Activated CD8-positive, alpha-beta T cell treated with anti-CD3 and anti-CD28 coated beads for 36 hours (primary cell): ENCODE data around the gene BRSK2. TPM values are rescaled to one million over a fixed set of nuclear protein-coding genes. Genes with fewer than 3 reads are reported as not detected.

Source experiments
- ATAC-seq: fragments of 200-7000 bp; cut with Tn5 transposase; one replicate; pipeline ENCODE4 v1.10.0; 2021; ENCODE audit warnings: mild to moderate bottlenecking, moderate library complexity
- CTCF ChIA-PET: fragments of 350-600 bp; sonication (Branson Sonifier 250); formaldehyde crosslinking; loops from one replicate; lab custom pipeline; 2021; ENCODE audit warnings: antibody characterized with exemption; lab: Charles Lee
- POLR2A ChIA-PET: fragments of 350-600 bp; sonication (Branson Sonifier 250); formaldehyde crosslinking; loops from one replicate; lab custom pipeline; 2021; ENCODE audit warnings: antibody characterized with exemption; lab: Charles Lee
- DNase-seq: peaks from one replicate; pipeline ENCODE4 v3.0.0-alpha.2; 2020
- H3K27ac Mint-ChIP-seq: one replicate; pipeline ENCODE4 v1.8.0; 2021; ENCODE audit warnings: mild to moderate bottlenecking, mixed read lengths
- H3K27me3 Mint-ChIP-seq: one replicate; pipeline ENCODE4 v1.8.0; 2021; ENCODE audit warnings: mixed read lengths
- H3K36me3 Mint-ChIP-seq: one replicate; pipeline ENCODE4 v1.8.0; 2021; ENCODE audit warnings: low read depth, mixed read lengths
- H3K4me1 Mint-ChIP-seq: one replicate; pipeline ENCODE4 v1.8.0; 2021; ENCODE audit warnings: low read depth, mixed read lengths
- H3K4me3 Mint-ChIP-seq: one replicate; pipeline ENCODE4 v1.8.0; 2021; ENCODE audit warnings: mild to moderate bottlenecking, moderate library complexity, mixed read lengths
- H3K9me3 Mint-ChIP-seq: one replicate; pipeline ENCODE4 v1.8.0; 2021; ENCODE audit warnings: mixed read lengths
- intact Hi-C: fragments of 100-400 bp; cut with micrococcal nuclease; formaldehyde crosslinking; loops from one replicate; pipeline ENCODE4 v1.10.0; 2022
- total RNA-seq, 2 experiments: library from RNA; stranded (reverse); gene quantifications; one replicate each; pipeline ENCODE4 v1.2.3, GENCODE V29; 2021
- TF ChIP-seq, protein P1 (sequence below): fragments of 200-600 bp; IDR thresholded peaks from one replicate; pipeline ENCODE4 v1.8.0; 2022; ENCODE audit warnings: antibody characterized with exemption, mild to moderate bottlenecking

BRSK2 gene
- total RNA-seq, 2 experiments from 2014 or later: 1.1 to 2.0 TPM

DNA sequence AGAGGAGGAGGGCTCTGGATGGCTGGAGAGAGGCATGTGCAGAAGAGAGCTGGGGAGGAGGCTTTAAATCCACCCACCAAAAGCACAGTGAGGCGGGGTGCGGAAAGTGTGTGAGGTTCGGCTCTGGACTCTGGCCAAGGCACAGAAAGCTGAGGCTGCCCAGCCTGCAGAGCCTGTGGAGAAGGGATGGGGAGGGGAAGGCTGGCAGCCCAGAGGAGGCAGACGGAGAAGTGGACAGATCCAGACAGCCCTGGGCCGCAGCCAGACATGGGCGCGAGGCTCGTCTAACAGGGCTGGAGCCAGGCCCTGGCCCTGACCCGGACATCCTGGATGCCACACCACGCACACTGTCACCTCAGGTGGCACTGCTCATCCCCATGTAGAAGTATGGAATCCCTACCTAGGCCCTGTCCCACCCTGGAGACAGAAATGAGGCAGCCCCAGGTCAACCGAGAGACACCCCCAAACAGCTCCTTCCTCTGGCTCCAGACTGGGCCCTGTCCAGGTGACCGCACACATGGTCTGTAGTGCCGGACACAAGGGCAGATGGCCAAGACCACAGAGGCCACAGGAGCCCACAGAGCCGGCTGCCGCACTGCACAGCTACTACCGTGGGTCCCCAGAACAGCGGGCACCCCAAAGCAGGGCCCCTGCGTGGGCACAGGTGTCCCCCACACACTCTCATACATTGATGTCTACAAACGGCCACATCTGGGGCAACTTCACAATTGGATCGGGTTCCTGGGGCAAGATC lies 113.4 kb downstream of the BRSK2 start:
- H3K27me3 Mint-ChIP-seq: no peaks in the 10 kb centered on the region
- ChIA-PET POLR2A (no interaction called here), CTCF (no interaction called here)
- ATAC-seq (no peak), DNase-seq (no peak)
- H3K4me1 Mint-ChIP-seq: peaks cover 23% of the 10 kb centered on the region
- intact Hi-C loops: no loop called here
- no peaks in the 10 kb centered on the region for H3K9me3 Mint-ChIP-seq
- no peak overlapping the region for H3K4me3 Mint-ChIP-seq
- H3K36me3 Mint-ChIP-seq: peaks cover 16% of the 10 kb centered on the region
- TF ChIP-seq, protein P1, sequence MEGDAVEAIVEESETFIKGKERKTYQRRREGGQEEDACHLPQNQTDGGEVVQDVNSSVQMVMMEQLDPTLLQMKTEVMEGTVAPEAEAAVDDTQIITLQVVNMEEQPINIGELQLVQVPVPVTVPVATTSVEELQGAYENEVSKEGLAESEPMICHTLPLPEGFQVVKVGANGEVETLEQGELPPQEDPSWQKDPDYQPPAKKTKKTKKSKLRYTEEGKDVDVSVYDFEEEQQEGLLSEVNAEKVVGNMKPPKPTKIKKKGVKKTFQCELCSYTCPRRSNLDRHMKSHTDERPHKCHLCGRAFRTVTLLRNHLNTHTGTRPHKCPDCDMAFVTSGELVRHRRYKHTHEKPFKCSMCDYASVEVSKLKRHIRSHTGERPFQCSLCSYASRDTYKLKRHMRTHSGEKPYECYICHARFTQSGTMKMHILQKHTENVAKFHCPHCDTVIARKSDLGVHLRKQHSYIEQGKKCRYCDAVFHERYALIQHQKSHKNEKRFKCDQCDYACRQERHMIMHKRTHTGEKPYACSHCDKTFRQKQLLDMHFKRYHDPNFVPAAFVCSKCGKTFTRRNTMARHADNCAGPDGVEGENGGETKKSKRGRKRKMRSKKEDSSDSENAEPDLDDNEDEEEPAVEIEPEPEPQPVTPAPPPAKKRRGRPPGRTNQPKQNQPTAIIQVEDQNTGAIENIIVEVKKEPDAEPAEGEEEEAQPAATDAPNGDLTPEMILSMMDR: no peak
- no peak overlapping the region for H3K27ac Mint-ChIP-seq

DNA sequence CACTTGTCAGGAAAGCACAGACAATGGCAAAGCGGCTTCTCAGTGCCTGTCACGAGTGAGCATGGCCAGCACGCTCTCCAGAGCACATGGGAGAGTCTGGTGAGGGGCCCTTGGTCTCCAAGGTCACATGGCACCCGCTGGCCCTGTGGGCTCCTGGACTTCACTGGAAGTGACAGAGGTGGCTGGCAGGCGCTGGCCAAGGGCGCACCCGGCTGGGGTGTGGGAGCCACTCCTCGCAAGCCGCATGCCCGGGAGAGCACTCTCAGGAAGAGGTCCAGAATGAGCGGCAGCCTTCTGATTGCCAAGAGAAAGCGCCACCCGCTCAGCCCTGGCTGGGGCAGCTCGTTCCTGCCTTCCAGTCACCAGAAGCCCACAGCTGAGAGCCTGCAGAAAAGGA lies 114.0 kb downstream of the BRSK2 start:
- CTCF ChIA-PET: no interaction called here
- intact Hi-C loops: no loop called here
- POLR2A ChIA-PET: interaction anchor here (1.0 kb wide), 1 partner anchor 241 kb away, joined by 4 read pairs; no protein-coding TSS in a partner anchor
- Mint-ChIP-seq H3K27ac (no peak overlapping the region), H3K36me3 (peaks cover 12% of the 10 kb centered on the region), H3K27me3 (no peaks in the 10 kb centered on the region), H3K4me3 (no peak overlapping the region), H3K9me3 (no peaks in the 10 kb centered on the region), H3K4me1 (peaks cover 18% of the 10 kb centered on the region)
- ATAC-seq: no peak
- TF ChIP-seq, protein P1: no peak
- no peak for DNase-seq

DNA sequence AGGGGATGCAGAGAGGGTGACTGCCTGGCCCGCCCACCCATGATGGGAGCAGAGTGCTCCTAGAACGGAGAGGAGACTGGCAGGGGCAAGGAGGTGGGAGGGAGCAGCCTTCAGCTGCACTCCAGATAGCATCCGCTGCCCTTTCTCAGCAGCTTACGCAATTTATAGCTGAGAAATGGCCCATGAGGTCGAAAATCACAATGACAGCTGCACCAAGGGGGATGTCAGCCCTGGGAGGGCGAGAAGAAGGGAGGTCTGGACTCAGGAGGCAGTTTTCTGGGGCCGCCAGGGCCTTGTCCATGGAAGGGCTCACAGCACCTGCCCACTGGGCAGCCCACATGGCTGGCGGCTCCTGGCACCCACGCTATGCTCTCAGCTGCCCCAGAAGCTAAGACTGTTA lies 114.4 kb downstream of the BRSK2 start:
- H3K4me3 Mint-ChIP-seq: no peak overlapping the region
- H3K9me3 Mint-ChIP-seq: no peaks in the 10 kb centered on the region
- TF ChIP-seq, protein P1: no peak
- ChIA-PET POLR2A (interaction anchor here (1.0 kb wide), 1 partner anchor 241 kb away, joined by 4 read pairs; no protein-coding TSS in a partner anchor), CTCF (no interaction called here)
- peaks cover 18% of the 10 kb centered on the region for H3K4me1 Mint-ChIP-seq
- no peak overlapping the region for H3K27ac Mint-ChIP-seq
- ATAC-seq (no peak), DNase-seq (no peak)
- H3K36me3 Mint-ChIP-seq: peaks cover 8% of the 10 kb centered on the region
- intact Hi-C loops: no loop called here
- H3K27me3 Mint-ChIP-seq: no peaks in the 10 kb centered on the region

DNA sequence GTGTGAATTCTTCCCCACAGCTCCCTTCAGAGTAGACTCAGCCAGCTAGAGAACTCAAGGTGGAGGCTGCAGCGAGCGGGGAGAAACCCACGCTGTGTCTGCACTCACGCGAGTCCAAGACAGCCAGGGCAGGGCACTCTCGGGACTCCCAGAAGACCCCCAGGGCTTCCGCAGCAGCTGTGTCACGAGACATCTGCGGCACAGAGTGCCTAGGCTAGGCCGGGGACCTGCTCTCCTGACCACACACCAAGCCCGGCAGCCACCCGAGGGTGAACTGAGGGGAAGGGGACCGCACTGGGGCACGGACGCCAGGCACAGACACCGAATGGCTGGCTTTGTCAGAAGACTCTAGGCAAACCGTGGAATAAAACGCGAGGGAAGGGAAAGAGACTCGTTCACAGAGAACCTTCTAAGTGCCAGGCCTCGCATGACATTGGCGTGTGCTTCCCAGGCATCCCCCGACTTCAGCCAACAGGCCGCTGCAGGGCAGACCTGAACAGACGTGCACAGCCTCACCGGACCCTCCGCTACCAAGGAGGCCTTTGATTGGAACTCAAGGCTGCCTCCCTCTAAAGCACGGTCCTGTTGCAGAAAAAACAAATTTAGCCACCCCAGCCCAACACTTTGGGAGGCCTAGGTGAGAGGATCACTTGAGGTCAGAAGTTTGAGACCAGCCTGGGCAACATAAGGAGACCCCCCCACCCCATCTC lies 115.0 kb downstream of the BRSK2 start:
- no peak for ATAC-seq
- Mint-ChIP-seq H3K4me1 (peaks cover 24% of the 10 kb centered on the region), H3K9me3 (no peaks in the 10 kb centered on the region), H3K27ac (no peak overlapping the region), H3K4me3 (no peak overlapping the region), H3K27me3 (no peaks in the 10 kb centered on the region), H3K36me3 (peaks cover 5% of the 10 kb centered on the region)
- intact Hi-C loops: no loop called here
- TF ChIP-seq, protein P1: no peak
- no peak for DNase-seq
- ChIA-PET CTCF (interaction anchor here (3.2 kb wide), 1 partner anchor 11 kb away, joined by 9 read pairs; no protein-coding TSS in a partner anchor), POLR2A (interaction anchor here (1.0 kb wide), 1 partner anchor 242 kb away, joined by 4 read pairs; no protein-coding TSS in a partner anchor)
